ENCODE data around the gene KMT2D. TPM values are rescaled to one million over a fixed set of nuclear protein-coding genes. Genes with fewer than 3 reads are reported as not detected.

Gene KMT2D
- polyA plus RNA-seq, 1 of the 3 experiments (the other 2 are of a cell fraction) = 30.5 TPM

DNA sequence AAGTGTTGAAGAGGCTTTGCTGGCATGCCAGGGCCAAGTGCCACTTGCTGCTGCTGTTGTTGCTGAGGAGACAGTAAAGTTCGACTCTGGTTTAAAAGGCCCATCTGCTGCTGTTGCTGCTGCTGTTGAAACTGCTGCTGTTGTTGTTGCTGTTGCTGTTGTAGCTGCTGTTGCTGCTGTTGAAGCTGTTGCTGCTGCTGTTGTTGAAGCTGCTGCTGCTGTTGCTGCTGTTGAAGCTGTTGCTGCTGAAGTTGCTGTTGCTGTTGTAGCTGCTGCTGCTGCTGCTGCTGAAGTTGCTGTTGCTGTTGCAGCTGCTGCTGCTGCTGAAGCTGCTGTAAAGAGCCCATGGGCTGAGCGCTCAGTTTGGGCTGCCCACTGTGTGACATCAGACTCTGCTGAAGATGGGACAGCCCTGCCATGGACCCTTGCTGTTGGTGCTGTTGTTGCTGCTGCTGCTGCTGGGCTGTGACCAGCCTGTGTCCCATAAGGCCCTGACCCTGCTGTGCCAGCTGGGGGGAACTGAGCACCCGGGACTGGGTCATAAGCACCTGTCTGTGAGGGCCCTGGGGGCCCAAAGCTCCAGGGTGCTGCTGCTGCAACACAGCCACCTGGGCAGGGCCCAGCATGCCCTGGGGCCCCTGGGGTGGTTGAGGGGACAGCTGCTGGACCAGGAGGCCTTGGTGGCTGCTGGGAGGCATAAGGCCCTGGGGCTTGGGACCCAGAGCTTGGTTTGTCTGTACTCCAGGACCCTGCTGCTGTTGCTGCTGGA is 27.7 kb downstream of the KMT2D start:
- no peaks in the 10 kb centered on the region for H3K9me3 ChIP-seq
- no peak overlapping the region for H3K4me3 ChIP-seq (ENCODE audit: low read depth in 2 of 2, low read length in 1 of 2)
- no peaks in the 10 kb centered on the region for H3K79me2 ChIP-seq (ENCODE audit: insufficient read depth)
- POLR2A ChIA-PET = interaction anchor here (0.6 kb wide), 1 partner anchor 15 kb away, joined by 3 read pairs; no protein-coding TSS in a partner anchor
- no peak for DNase-seq
- 83% methylated on average over 2 of the region's 3 CpGs for WGBS (ENCODE audit: low lambda C conversion rate)
- no peak overlapping the region for H2AFZ ChIP-seq (ENCODE audit: low read depth)
- H3K9ac ChIP-seq = no peak overlapping the region
- H3K4me1 ChIP-seq (ENCODE audit: control insufficient read depth in 1 of 2, insufficient read depth in 2 of 2, low read depth in 1 of 2, low read length in 1 of 2) = no peaks in the 10 kb centered on the region
- H3K4me2 ChIP-seq = no peak overlapping the region
- no peaks in the 10 kb centered on the region for H3K27me3 ChIP-seq (ENCODE audit: insufficient read depth)
- CTCF ChIA-PET = interaction anchor here (1.1 to 5.4 kb wide), 3 partner anchors 10 to 12 kb away, joined by 3 to 29 read pairs (median 12); no protein-coding TSS in a partner anchor
- H3K36me3 ChIP-seq (replicated peaks in 1 of 2; ENCODE audit: control insufficient read depth in 1 of 2, insufficient read depth in 2 of 2, low read length in 1 of 2) = peaks cover 47 to 85% of the 10 kb centered on the region in 2 experiments
- H3K27ac ChIP-seq (ENCODE audit: low read depth in 2 of 2, low read length in 1 of 2) = no peak overlapping the region
- H4K20me1 ChIP-seq (ENCODE audit: insufficient read depth) = no peaks in the 10 kb centered on the region
- no peaks in the 10 kb centered on the region for H3K9me2 ChIP-seq
- no peaks in the 10 kb centered on the region for H3F3A ChIP-seq (replicated peaks; ENCODE audit: insufficient read depth)
- TF ChIP-seq ZBTB33 (IDR thresholded peaks at IDR 0.05; ENCODE audit: borderline replicate concordance, low read depth) (no peak), TEAD4 (IDR thresholded peaks at IDR 0.05; ENCODE audit: borderline replicate concordance, insufficient read depth) (no peak), NFIC (IDR thresholded peaks at IDR 0.05; ENCODE audit: borderline replicate concordance) (no peak), POLR2AphosphoS5 (IDR thresholded peaks at IDR 0.05; ENCODE audit: low read depth, low read length) (no peak), TAF1 (IDR thresholded peaks at IDR 0.05; ENCODE audit: borderline replicate concordance, low read depth, low read length) (no peak), FOSL2 (IDR thresholded peaks at IDR 0.05; ENCODE audit: borderline replicate concordance, low read depth) (no peak), EP300 (IDR thresholded peaks at IDR 0.05; ENCODE audit: borderline replicate concordance in 1 of 2, low read depth in 1 of 2, low read length in 1 of 2) (no peak), MEF2A (IDR thresholded peaks at IDR 0.05; ENCODE audit: borderline replicate concordance, low read depth) (no peak), ELF1 (IDR thresholded peaks at IDR 0.05) (no peak), REST (IDR thresholded peaks at IDR 0.05; ENCODE audit: low read depth, low read length) (no peak), PBX3 (IDR thresholded peaks at IDR 0.05) (no peak), RCOR1 (IDR thresholded peaks at IDR 0.05; ENCODE audit: low read length) (no peak), SIN3A (IDR thresholded peaks at IDR 0.05; ENCODE audit: borderline replicate concordance, low read depth, low read length) (no peak), MAX (IDR thresholded peaks at IDR 0.05; ENCODE audit: low read depth) (no peak), SMC3 (IDR thresholded peaks at IDR 0.05; ENCODE audit: low read depth, low read length) (no peak), RXRA (IDR thresholded peaks at IDR 0.05; ENCODE audit: borderline replicate concordance, low read depth) (no peak)
- TF ChIP-seq, protein P1, sequence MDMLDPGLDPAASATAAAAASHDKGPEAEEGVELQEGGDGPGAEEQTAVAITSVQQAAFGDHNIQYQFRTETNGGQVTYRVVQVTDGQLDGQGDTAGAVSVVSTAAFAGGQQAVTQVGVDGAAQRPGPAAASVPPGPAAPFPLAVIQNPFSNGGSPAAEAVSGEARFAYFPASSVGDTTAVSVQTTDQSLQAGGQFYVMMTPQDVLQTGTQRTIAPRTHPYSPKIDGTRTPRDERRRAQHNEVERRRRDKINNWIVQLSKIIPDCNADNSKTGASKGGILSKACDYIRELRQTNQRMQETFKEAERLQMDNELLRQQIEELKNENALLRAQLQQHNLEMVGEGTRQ (IDR thresholded peaks at IDR 0.05; ENCODE audit: borderline replicate concordance, low read depth, low read length) = no peak

Data from SK-N-SH (cell line).